NCI-H2196 (cell line): ENCODE results near the gene TMEM229A.
"Not testable (repeated sequence)": the region's sequence is repeated elsewhere in the genome, so short reads cannot be mapped to it uniquely, and the experiment has no call there.

Source experiments
- DNase-seq: peaks from one replicate; lab custom pipeline; 2025; ENCODE audit not compliant: unreplicated experiment; lab: John Stamatoyannopoulos, UW

The TMEM229A gene

GRCh38 chr7:124033095-124033806, 384 bp upstream of the TMEM229A start:
- no peak for DNase-seq

DNA sequence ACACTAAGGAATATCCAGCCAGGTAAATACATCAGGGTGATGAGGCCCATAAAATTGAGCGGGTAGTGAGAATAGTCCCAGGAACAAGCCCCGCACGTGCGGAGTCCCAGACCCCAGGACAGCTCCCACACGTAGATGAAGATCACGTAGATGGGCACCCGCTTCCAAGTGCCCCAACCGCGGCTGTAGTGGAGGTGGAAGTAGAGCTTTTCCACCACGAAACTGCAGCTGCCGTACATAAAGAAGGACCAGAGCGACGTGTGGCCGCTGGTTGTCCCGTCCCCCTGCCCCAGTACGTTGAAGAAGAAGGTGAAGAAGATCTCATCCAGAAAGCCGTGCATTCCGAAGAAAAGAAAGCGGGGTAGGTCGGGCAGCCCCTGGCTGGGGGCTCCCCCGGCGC, 948 bp downstream of the TMEM229A start:
- DNase-seq, result no peak

DNA sequence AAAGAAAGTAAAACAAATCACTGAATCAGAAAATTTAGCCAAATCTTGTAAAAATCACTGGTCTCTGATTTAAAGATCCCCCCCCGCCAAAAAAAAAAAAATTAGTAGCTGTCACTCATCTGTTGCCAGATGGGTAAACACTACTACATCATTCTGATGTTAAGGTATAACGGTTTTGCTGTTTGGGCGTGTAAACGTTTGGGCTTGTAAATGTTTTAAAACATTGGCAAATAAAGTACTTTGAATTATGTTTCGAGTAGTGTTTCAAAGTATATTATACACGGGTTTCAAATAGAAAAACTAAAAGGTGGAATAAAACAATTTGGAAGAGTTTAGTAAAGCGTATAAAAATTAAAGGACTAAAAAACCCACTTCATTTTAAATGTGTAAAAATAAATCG, 1.5 kb downstream of the TMEM229A start:
- DNase-seq, result no peak

DNA sequence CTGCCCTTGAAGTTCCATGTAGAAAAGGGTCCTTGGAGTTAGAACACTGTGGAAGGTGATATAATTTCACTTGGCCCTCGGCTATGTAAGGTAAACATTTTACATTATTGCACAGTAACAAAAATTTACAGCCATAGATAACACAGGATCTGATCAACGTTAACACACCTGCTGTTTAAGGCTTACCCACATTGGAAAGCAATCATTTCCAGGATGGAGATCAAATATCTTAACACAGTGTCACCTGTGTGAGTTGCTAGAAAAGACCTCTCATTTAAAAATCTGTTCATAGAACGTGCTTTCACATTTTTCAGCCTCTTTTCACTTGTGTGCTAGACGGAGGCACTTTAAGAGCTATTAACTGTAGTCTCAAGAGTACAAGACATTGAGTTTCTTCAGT, 1.9 kb downstream of the TMEM229A start:
- no peak for DNase-seq

GRCh38 chr7:124029396-124030188, 3.3 kb downstream of the TMEM229A start:
- DNase-seq, result no peak

DNA sequence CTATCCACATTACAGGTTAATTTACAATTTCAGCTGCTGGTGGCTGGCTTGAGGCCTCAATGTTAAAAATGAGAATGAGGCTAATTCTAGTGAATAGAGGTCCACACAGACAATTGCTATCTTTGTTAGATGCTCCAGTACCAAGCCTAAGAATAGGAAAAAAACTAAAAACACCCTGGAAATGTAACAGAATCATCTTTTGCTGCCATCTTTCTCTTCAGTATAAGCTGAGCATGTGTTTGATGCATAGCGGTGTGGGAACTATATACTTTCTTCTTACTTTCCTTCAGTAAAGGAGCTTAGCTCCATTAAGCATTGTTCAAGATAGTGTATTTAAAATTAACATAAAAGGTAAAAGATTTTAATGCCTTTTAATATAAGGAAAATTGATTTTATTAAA, 5.6 kb downstream of the TMEM229A start:
- DNase-seq, result no peak

DNA sequence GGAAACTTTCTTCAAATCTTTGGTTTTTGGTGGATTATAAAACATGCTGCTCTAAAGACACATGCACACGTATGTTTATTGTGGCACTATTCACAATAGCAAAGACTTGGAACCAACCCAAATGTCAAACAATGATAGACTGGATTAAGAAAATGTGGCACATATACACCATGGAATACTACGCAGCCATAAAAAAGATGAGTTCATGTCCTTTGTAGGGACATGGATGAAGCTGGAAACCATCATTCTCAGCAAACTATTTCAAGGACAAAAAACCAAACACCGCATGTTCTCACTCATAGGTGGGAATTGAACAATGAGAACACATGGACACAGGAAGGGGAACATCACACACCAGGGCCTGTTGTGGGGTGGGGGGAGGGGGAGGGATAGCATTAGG, 8.5 kb downstream of the TMEM229A start:
- DNase-seq, result not testable (repeated sequence)

DNA sequence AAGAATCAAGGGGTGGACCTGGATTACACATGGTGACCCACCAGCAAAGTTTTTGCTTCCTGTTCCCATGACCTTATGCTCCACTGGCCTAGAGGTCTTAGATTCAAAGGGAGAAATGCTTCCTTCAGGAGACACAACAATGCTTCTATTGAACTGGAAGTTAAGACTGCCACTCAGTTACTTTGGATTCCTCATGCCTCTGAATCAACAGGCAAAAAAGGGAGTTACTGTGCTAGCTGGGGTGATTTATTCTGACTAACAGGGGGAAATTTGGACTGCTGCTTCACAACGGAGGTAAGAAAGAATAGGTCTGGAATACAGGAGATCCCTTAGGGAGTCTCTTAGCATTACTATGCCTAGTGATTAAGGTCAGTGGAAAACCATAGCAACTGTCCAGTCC, 10.3 kb downstream of the TMEM229A start:
- DNase-seq, result no peak

- DNase-seq, result no peak
These were observed 12.8 kb downstream of the TMEM229A start for GRCh38 chr7:124020060-124020459.

DNA sequence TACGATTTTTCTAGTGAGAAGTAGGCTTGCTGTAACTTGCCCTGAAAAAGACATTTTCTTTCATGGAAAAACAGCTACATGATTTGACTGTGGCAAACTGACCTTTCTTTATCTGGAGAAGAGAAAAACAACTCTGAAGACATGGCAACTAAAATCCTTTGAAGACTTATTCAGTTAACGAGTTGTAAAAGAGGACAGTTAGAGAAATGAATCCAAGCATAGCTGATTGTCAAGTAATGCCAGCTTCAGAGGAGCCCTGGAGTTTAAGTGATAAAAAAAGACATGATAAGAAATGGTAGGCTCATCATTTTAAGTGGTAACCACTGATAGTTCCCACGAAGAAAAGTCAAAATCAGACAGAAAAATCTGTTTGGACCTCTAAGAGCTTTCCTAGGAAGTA, 19.6 kb downstream of the TMEM229A start:
- DNase-seq, result no peak

- DNase-seq, result no peak
These were observed 20.0 kb downstream of the TMEM229A start for GRCh38 chr7:124012864-124013263.

- no peak for DNase-seq
These were observed 23.5 kb downstream of the TMEM229A start for GRCh38 chr7:124009321-124009720.

DNA sequence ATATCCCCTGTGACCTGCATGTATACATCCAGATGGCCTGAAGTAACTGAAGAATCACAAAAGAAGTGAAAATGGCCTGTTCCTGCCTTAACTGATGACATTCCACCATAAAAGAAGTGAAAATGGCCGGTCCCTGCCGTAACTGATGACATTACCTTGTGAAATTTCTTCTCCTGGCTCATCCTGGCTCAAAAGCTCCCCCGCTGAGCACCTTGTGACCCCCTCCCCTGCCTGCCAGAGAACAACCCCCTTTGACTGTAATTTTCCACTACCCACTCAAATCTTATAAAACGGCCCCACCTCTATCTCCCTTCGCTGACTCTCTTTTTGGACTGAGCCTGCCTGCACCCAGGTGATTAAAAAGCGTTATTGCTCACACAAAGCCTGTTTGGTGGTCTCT, 24.6 kb downstream of the TMEM229A start:
- not testable (repeated sequence) for DNase-seq

DNA sequence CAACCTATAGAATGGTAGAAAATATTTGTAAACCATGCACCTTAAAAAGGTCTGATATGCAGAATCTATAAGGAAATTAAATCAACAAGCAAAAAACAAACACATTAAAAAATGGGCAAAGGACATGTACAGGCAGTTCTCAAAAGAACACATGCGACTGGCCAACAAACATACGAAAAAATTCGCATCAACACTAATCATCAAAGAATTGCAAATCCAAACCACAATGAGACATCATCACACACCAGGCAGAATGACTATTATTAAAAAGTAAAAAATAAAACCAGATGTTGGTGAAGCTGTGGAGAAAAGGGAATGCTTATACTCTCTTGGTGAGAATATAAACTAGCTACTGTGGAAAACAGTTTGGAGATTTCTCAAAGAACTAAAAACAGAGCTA, 33.2 kb downstream of the TMEM229A start:
- DNase-seq, result no peak

- DNase-seq, result no peak
These were observed 33.9 kb downstream of the TMEM229A start for GRCh38 chr7:123998921-123999320.

GRCh38 chr7:123996327-123996625, 36.6 kb downstream of the TMEM229A start:
- no peak for DNase-seq

- no peak for DNase-seq
These were observed 37.1 kb downstream of the TMEM229A start for GRCh38 chr7:123995617-123996326.

- DNase-seq, result no peak
These were observed 38.4 kb downstream of the TMEM229A start for GRCh38 chr7:123994449-123994848.

DNA sequence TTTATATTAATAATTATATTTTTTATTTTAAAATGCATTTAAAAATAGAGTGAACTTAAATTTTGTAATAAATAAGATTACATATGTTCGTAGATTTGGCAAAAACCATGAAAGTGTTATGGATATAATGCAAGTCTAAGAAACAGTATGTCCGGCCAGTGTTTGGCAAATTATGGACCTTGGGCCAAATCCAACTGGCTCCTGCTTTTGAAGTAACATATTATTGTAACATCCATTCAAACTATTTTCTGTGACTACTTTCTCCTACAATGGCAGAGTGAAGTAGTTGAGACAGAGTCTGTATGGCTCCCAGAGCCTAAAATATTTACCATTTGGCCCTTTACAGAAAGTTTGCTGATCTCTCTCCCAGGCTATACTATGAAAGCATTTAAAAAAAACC, 38.9 kb downstream of the TMEM229A start:
- DNase-seq, result no peak

DNA sequence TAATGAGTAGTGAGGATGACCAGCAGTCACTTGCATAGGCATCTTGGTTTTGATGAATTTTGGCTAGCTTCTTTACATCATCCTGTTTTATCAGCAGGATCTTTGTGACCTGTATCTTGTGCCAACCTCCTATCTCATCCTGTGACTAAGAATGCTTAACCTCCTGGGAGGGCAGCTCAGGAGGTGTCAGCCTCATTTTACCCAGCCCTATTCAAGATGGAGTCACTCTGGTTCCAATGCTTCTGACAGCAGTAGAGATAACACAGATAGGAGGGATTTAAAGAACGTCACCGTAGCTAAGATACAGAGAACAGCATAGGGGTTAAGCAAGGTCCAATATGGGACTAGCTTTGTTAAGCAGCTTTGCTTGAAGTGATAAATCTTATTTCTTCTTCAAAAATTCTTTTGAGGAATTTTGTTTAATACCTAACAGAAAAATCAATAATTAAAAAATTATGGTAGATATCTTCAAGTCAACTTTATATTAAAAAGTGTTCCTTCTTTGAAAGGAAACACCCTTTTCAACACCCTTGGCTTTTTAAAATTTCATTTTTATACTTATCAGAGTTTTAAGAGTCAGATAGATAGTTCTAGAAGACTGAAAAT, 39.9 kb downstream of the TMEM229A start:
- DNase-seq, result no peak

DNA sequence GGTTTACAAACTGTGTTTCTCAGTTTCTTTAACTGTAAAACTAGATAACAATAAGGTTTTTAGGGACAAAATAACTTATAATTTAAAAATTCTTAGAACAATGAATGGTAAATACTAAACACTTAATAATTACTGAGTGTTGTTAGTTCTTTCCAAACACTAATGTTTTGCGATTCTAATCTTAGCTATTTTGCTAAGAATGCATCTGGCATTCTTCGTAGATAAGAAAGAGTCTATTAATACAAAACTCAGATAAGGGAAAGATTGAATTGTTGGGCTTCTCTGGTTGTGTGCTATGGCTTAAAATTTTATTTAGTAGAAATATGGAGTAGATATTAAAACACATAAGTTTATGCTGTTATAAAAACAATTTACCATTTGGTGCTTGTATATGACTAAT, 45.4 kb downstream of the TMEM229A start:
- DNase-seq, result no peak
